Choroid plexus epithelial cell (primary cell): Measurements from ENCODE around the gene PTPN5.
"Not testable (repeated sequence)": the region's sequence is repeated elsewhere in the genome, so short reads cannot be mapped to it uniquely, and the experiment has no call there.

Source experiments
- DNase-seq: peaks from one replicate; pipeline ENCODE4 v3.0.0-alpha.2; 2010; ENCODE audit warnings: low read depth
- H3K4me3 ChIP-seq: 2 replicates; pipeline ENCODE4 v1.5.1; 2011; ENCODE audit warnings: low read depth, mild to moderate bottlenecking, control low read depth, low read length, moderate library complexity
- CTCF ChIP-seq: conservative IDR thresholded peaks from 2 replicates; pipeline ENCODE4 v1.5.1; 2011; ENCODE audit warnings: low read depth, mild to moderate bottlenecking, control low read depth, inconsistent platforms, low read length, moderate library complexity

The PTPN5 gene

GRCh38 chr11:18692941-18693760 lies 98.4 kb downstream of the PTPN5 start:
- H3K4me3 ChIP-seq = no peak overlapping the region
- TF ChIP-seq CTCF = no peak
- DNase-seq = no peak

GRCh38 chr11:18691467-18692140 lies 100.0 kb downstream of the PTPN5 start:
- H3K4me3 ChIP-seq, DNase-seq: not testable (repeated sequence)

DNA sequence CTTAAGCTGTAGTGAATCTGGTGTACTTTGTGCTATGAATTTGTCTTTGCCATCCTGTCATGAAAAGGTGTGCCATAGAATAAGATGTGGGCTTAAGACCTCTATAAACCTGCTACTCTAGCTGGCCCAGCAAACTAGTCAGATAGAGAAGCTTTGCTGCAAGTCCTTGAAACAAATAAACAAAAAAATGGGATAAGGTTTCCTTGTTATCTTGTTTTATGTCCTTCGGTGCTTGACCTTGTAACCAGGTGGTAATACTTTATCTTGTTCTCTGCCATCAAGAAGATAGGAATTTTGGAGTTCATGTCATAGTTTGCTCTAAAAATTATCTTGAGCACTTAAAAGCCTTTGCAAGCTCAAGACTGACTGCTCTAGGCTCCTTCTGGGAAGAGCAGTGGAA lies 107.3 kb downstream of the PTPN5 start:
- no peak for TF ChIP-seq CTCF
- no peak overlapping the region for H3K4me3 ChIP-seq
- DNase-seq = no peak

- no peak overlapping the region for H3K4me3 ChIP-seq
- no peak for TF ChIP-seq CTCF
- DNase-seq = no peak
These were observed 109.1 kb downstream of the PTPN5 start for GRCh38 chr11:18682466-18682865.

- not testable (repeated sequence) for H3K4me3 ChIP-seq, DNase-seq
These were observed 109.6 kb downstream of the PTPN5 start for GRCh38 chr11:18681949-18682348.
